ENCODE data around the gene SHTN1.

The SHTN1 gene

GRCh38 chr10:116848032-116848943, 156.7 kb downstream of the SHTN1 start:
- TF ChIP-seq TARDBP (IDR thresholded peaks at IDR 0.05), result no peak
- TF ChIP-seq LEF1 (IDR thresholded peaks at IDR 0.05; ENCODE audit: borderline replicate concordance), result no peak
- TF ChIP-seq CTBP1 (IDR thresholded peaks at IDR 0.05; ENCODE audit: borderline replicate concordance), result no peak
- TF ChIP-seq ELF4 (IDR thresholded peaks at IDR 0.05), result no peak
- no peak for TF ChIP-seq ZNF384 (IDR thresholded peaks at IDR 0.05)
- no peak for TF ChIP-seq FOXK2 (IDR thresholded peaks at IDR 0.05)
- TF ChIP-seq BHLHE40 (IDR thresholded peaks at IDR 0.05; ENCODE audit: borderline replicate concordance), result no peak
- TF ChIP-seq PKNOX1 (IDR thresholded peaks at IDR 0.05), result no peak
- CTCF ChIA-PET, result interaction anchor here (1.5 kb wide), 1 partner anchor 8 kb away, joined by 3 read pairs; no protein-coding TSS in a partner anchor
- POLR2A ChIA-PET, result interaction anchor here (0.7 to 1.7 kb wide), 3 partner anchors 9 to 39 kb away, joined by 3 to 15 read pairs (median 5); no protein-coding TSS in a partner anchor
- DNase-seq (ENCODE audit: extremely low spot score), result no peak

GRCh38 chr10:116845823-116846222, 159.2 kb downstream of the SHTN1 start:
- no peak for TF ChIP-seq L3MBTL2 (conservative IDR thresholded peaks at IDR 0.05)
- TF ChIP-seq NFRKB (IDR thresholded peaks at IDR 0.05), result no peak
- no peak for TF ChIP-seq ZNF384 (IDR thresholded peaks at IDR 0.05)
- TF ChIP-seq BHLHE40 (IDR thresholded peaks at IDR 0.05; ENCODE audit: borderline replicate concordance), result no peak
- no peak for TF ChIP-seq FOXM1 (IDR thresholded peaks at IDR 0.05; ENCODE audit: borderline replicate concordance)
- TF ChIP-seq TARDBP (IDR thresholded peaks at IDR 0.05), result no peak
- TF ChIP-seq FOXK2 (IDR thresholded peaks at IDR 0.05), result no peak
- TF ChIP-seq SUZ12 (IDR thresholded peaks at IDR 0.05), result no peak
- no peak for TF ChIP-seq CTBP1 (IDR thresholded peaks at IDR 0.05; ENCODE audit: borderline replicate concordance)
- TF ChIP-seq LEF1 (IDR thresholded peaks at IDR 0.05; ENCODE audit: borderline replicate concordance), result no peak
- TF ChIP-seq PKNOX1 (IDR thresholded peaks at IDR 0.05), result no peak
- no peak for TF ChIP-seq FOXA1 (IDR thresholded peaks at IDR 0.05)
- TF ChIP-seq HDGF (IDR thresholded peaks at IDR 0.05; ENCODE audit: borderline replicate concordance), result no peak
- TF ChIP-seq ELF4 (IDR thresholded peaks at IDR 0.05), result no peak
- TF ChIP-seq SP1 (IDR thresholded peaks at IDR 0.05), result no peak
- no peak for TF ChIP-seq ARNT (IDR thresholded peaks at IDR 0.05)
- DNase-seq (ENCODE audit: extremely low spot score), result no peak
- POLR2A ChIA-PET, result no interaction called here
- CTCF ChIA-PET, result no interaction called here

- ChIA-PET POLR2A (interaction anchor here (3.2 kb wide), 1 partner anchor 9 kb away, joined by 15 read pairs; the partner anchor contains the start of gene ENO4), CTCF (interaction anchor here (0.8 kb wide), 1 partner anchor 9 kb away, joined by 3 read pairs; the partner anchor contains the start of gene ENO4)
- TF ChIP-seq TARDBP (IDR thresholded peaks at IDR 0.05) (no peak), ARNT (IDR thresholded peaks at IDR 0.05) (no peak), ELF4 (IDR thresholded peaks at IDR 0.05) (no peak), FOXK2 (IDR thresholded peaks at IDR 0.05) (no peak), HDGF (IDR thresholded peaks at IDR 0.05; ENCODE audit: borderline replicate concordance) (no peak), PKNOX1 (IDR thresholded peaks at IDR 0.05) (no peak), BHLHE40 (IDR thresholded peaks at IDR 0.05; ENCODE audit: borderline replicate concordance) (no peak), L3MBTL2 (conservative IDR thresholded peaks at IDR 0.05) (no peak), ZNF384 (IDR thresholded peaks at IDR 0.05) (no peak), NFRKB (IDR thresholded peaks at IDR 0.05) (no peak), FOXM1 (IDR thresholded peaks at IDR 0.05; ENCODE audit: borderline replicate concordance) (no peak), SP1 (IDR thresholded peaks at IDR 0.05) (no peak), CTBP1 (IDR thresholded peaks at IDR 0.05; ENCODE audit: borderline replicate concordance) (no peak), SUZ12 (IDR thresholded peaks at IDR 0.05) (no peak), LEF1 (IDR thresholded peaks at IDR 0.05; ENCODE audit: borderline replicate concordance) (no peak), FOXA1 (IDR thresholded peaks at IDR 0.05) (no peak)
- DNase-seq (ENCODE audit: extremely low spot score), result no peak
Measured at GRCh38 chr10:116840389-116841075, 164.5 kb downstream of the SHTN1 start.

- CTCF ChIA-PET, result interaction anchor here (0.8 to 3.4 kb wide), 3 partner anchors 11 to 337 kb away, joined by 3 to 16 read pairs (median 4); no protein-coding TSS in a partner anchor
- POLR2A ChIA-PET, result interaction anchor here (3.2 kb wide), 1 partner anchor 11 kb away, joined by 15 read pairs; the partner anchor contains the start of gene ENO4
- no peak for DNase-seq (ENCODE audit: extremely low spot score)
- TF ChIP-seq PKNOX1 (IDR thresholded peaks at IDR 0.05) (no peak), TARDBP (IDR thresholded peaks at IDR 0.05) (no peak), SP1 (IDR thresholded peaks at IDR 0.05) (no peak), FOXM1 (IDR thresholded peaks at IDR 0.05; ENCODE audit: borderline replicate concordance) (no peak), BHLHE40 (IDR thresholded peaks at IDR 0.05; ENCODE audit: borderline replicate concordance) (no peak), HDGF (IDR thresholded peaks at IDR 0.05; ENCODE audit: borderline replicate concordance) (no peak), FOXK2 (IDR thresholded peaks at IDR 0.05) (no peak), ELF4 (IDR thresholded peaks at IDR 0.05) (no peak), ARNT (IDR thresholded peaks at IDR 0.05) (no peak), FOXA1 (IDR thresholded peaks at IDR 0.05) (no peak), NFRKB (IDR thresholded peaks at IDR 0.05) (no peak), LEF1 (IDR thresholded peaks at IDR 0.05; ENCODE audit: borderline replicate concordance) (no peak), SUZ12 (IDR thresholded peaks at IDR 0.05) (no peak), L3MBTL2 (conservative IDR thresholded peaks at IDR 0.05) (no peak), ZNF384 (IDR thresholded peaks at IDR 0.05) (no peak), CTBP1 (IDR thresholded peaks at IDR 0.05; ENCODE audit: borderline replicate concordance) (no peak)
Measured at GRCh38 chr10:116838143-116838725, 166.8 kb downstream of the SHTN1 start.
